T-cell (primary cell): ENCODE results near the gene NDUFS1. TPM values are rescaled to one million over a fixed set of nuclear protein-coding genes. Genes with fewer than 3 reads are reported as not detected.
"Not testable (repeated sequence)": the region's sequence is repeated elsewhere in the genome, so short reads cannot be mapped to it uniquely, and the experiment has no call there.

Source experiments
- ATAC-seq, 4 experiments: fragments of 200-7000 bp in 3 of 4; fragments of 150-1000 bp in 1 of 4; cut with Tn5 transposase; replicated peaks in 1 of 4; 1 replicate in 3 of 4; 2 replicates in 1 of 4; pipeline ENCODE4 v1.10.0; 2021; ENCODE audit warnings: moderate library complexity in 3 of 4, mild to moderate bottlenecking in 2 of 4, moderate number of reproducible peaks in 1 of 4
- CTCF ChIA-PET, 2 donors: fragments of 300-600 bp; sonication (Branson Sonifier 250); formaldehyde crosslinking; loops; one replicate each; lab custom pipeline; 2022; ENCODE audit warnings: antibody characterized with exemption in 2 of 2; lab: Charles Lee
- POLR2A ChIA-PET, 2 donors: fragments of 300-600 bp; sonication (Branson Sonifier 250); formaldehyde crosslinking; loops; one replicate each; lab custom pipeline; 2022; ENCODE audit warnings: antibody characterized with exemption in 2 of 2; lab: Charles Lee
- DNase-seq, 35 experiments: peaks; one replicate each; pipeline versions ENCODE4 v3.0.0 to v3.0.0-alpha.2; 2013 to 2023
- H3K27ac ChIP-seq: one replicate; pipeline ENCODE4 v1.5.1; 2013; ENCODE audit warnings: low read length
- H3K27me3 ChIP-seq, 2 experiments: replicated peaks in 1 of 2; 1 replicate in 1 of 2; 2 replicates in 1 of 2; pipeline versions ENCODE4 v1.6.1 to v1.7.0; 2013; ENCODE audit warnings: low read length in 1 of 2, mixed read lengths in 1 of 2; ENCODE audit not compliant: control insufficient read depth in 2 of 2, insufficient read depth in 2 of 2; ENCODE audit errors: extremely low read depth in 1 of 2
- H3K36me3 ChIP-seq, 2 donors: 1 replicate in 1 of 2; 2 replicates in 1 of 2; pipeline versions ENCODE4 v1.6.1 to v1.7.0; 2013; ENCODE audit warnings: low read length in 1 of 2; ENCODE audit not compliant: control insufficient read depth in 2 of 2, insufficient read depth in 1 of 2; ENCODE audit errors: extremely low read depth in 1 of 2
- H3K4me1 ChIP-seq, 2 experiments: 1 replicate in 1 of 2; 2 replicates in 1 of 2; pipeline versions ENCODE4 v1.6.1 to v1.7.0; 2013; ENCODE audit warnings: low read length in 2 of 2, mixed read lengths in 1 of 2; ENCODE audit not compliant: insufficient read depth in 2 of 2, control insufficient read depth in 1 of 2; ENCODE audit errors: extremely low read depth in 1 of 2
- H3K4me3 ChIP-seq, 2 donors: 1 replicate in 1 of 2; 2 replicates in 1 of 2; pipeline versions ENCODE4 v1.5.1 to v1.7.0; 2013; ENCODE audit warnings: mild to moderate bottlenecking in 2 of 2, low read length in 1 of 2, moderate library complexity in 1 of 2; ENCODE audit not compliant: control insufficient read depth in 1 of 2; ENCODE audit errors: extremely low read depth in 1 of 2
- H3K9me3 ChIP-seq: 2 replicates; pipeline ENCODE4 v1.7.0; 2013
- H3K27ac Mint-ChIP-seq, 2 donors: one replicate each; pipeline ENCODE4 v1.8.0; 2020 to 2021; ENCODE audit warnings: mild to moderate bottlenecking in 2 of 2, mixed read lengths in 2 of 2
- H3K27me3 Mint-ChIP-seq, 2 donors: one replicate each; pipeline ENCODE4 v1.8.0; 2021 to 2022; ENCODE audit warnings: mixed read lengths in 2 of 2
- H3K36me3 Mint-ChIP-seq: one replicate; pipeline ENCODE4 v1.8.0; 2021; ENCODE audit warnings: mixed read lengths
- H3K4me1 Mint-ChIP-seq, 3 donors: one replicate each; pipeline ENCODE4 v1.8.0; 2020 to 2022; ENCODE audit warnings: mixed read lengths in 3 of 3, mild to moderate bottlenecking in 1 of 3
- H3K4me3 Mint-ChIP-seq, 3 donors: one replicate each; pipeline ENCODE4 v1.8.0; 2020 to 2022; ENCODE audit warnings: mild to moderate bottlenecking in 3 of 3, mixed read lengths in 3 of 3, moderate library complexity in 3 of 3
- H3K9me3 Mint-ChIP-seq, 3 donors: one replicate each; pipeline ENCODE4 v1.8.0; 2020 to 2022; ENCODE audit warnings: mixed read lengths in 3 of 3
- WGBS: methylation state at CpG from one replicate; pipeline ENCODE4 v1.1.5; 2013; ENCODE audit warnings: missing lambda C conversion rate; ENCODE audit not compliant: insufficient coverage; 5-methylcytosine and 5-hydroxymethylcytosine counted together
- total RNA-seq, 35 experiments: library from RNA in 6 of 35; stranded (reverse) in 6 of 35; fragments of 120-200 nt in 1 of 35; gene quantifications; one replicate each; pipeline versions ENCODE4 v1.2.1 to v1.2.4 and lab custom pipeline; 2013 to 2026

NDUFS1 gene
- total RNA-seq, 5 donors from 2014 or later (not counting 1 experiment from before 2014, with no cell fraction given) = 42.1 to 58.1 (median 51.4) TPM

DNA sequence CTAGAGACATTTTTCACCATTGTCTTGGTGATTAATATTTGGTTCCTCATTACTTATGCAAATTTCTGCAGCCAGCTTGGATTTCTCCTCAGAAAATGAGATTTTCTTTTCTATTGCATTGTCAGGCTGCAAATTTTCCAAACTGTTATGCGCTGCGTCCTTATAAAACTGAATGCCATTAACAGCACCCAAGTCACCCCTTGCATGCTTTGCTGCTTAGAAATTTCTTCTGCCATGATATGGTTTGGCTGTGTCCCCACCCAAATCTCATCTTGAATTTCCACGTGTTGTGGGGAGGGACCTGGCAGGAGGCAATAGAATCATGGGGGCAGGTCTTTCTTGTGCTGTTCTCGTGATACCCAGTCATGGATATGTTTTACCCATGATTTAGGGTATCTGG lies 9.0 kb upstream of the NDUFS1 start:
- CTCF ChIA-PET, H3K27ac Mint-ChIP-seq, POLR2A ChIA-PET: not testable (repeated sequence)

GRCh38 chr2:206164261-206164862 lies 5.1 kb upstream of the NDUFS1 start:
- peak in 12 of 35 experiments; percentile 5 to 65 (median 12) for DNase-seq
- POLR2A ChIA-PET = interaction anchor here (0.6 kb wide), 2 partner anchors 16 to 110 kb away, joined by 4 read pairs; partner anchors contain the start of gene ZDBF2 (in 1 of the 2)
- no CpG with 5 or more reads among the region's 2 CpGs for WGBS

More for the DNA sequence above, 9.0 kb upstream of the NDUFS1 start:
- H3K36me3 ChIP-seq, ATAC-seq, H3K4me3 Mint-ChIP-seq, H3K27ac ChIP-seq, H3K27me3 Mint-ChIP-seq, DNase-seq, H3K4me3 ChIP-seq, H3K27me3 ChIP-seq, H3K9me3 Mint-ChIP-seq, H3K4me1 Mint-ChIP-seq, H3K9me3 ChIP-seq, H3K4me1 ChIP-seq: not testable (repeated sequence)
- H3K36me3 Mint-ChIP-seq = peaks cover 18% of the 10 kb centered on the region
- WGBS = 76% methylated on average over 2 of the region's 4 CpGs

GRCh38 chr2:206163251-206163880 lies 4.1 kb upstream of the NDUFS1 start:
- Mint-ChIP-seq H3K27ac (peak overlapping the region in 1 of 2 donors; percentile 48), H3K36me3 (peaks cover 32% of the 10 kb centered on the region), H3K9me3 (no peaks in the 10 kb centered on the region), H3K4me1 (peaks cover 42 to 46% (median 46%) of the 10 kb centered on the region in 3 donors), H3K4me3 (peak overlapping the region in 1 of 3 donors; percentile 24), H3K27me3 (no peaks in the 10 kb centered on the region)
- no peak for DNase-seq
- WGBS = 76% methylated on average over 3 of the region's 3 CpGs
- no peak overlapping the region for H3K4me3 ChIP-seq
- no peaks in the 10 kb centered on the region for H3K27me3 ChIP-seq
- ATAC-seq = no peak
- H3K4me1 ChIP-seq = peaks cover 8 to 14% of the 10 kb centered on the region in 2 experiments
- H3K36me3 ChIP-seq = peaks cover 0 to 26% of the 10 kb centered on the region in 2 donors
- CTCF ChIA-PET = interaction anchor here in 1 of 2 donors (0.7 kb wide), 1 partner anchor 1320 kb away, joined by 5 read pairs; no protein-coding TSS in a partner anchor
- no peaks in the 10 kb centered on the region for H3K9me3 ChIP-seq
- POLR2A ChIA-PET = no interaction called here
- no peak overlapping the region for H3K27ac ChIP-seq

More at GRCh38 chr2:206164261-206164862, 5.1 kb upstream of the NDUFS1 start:
- no peaks in the 10 kb centered on the region for H3K27me3 Mint-ChIP-seq
- Histone ChIP-seq H3K4me1 (peaks cover 8 to 13% of the 10 kb centered on the region in 2 experiments), H3K9me3 (no peaks in the 10 kb centered on the region), H3K27me3 (no peaks in the 10 kb centered on the region), H3K36me3 (peaks cover 0 to 26% of the 10 kb centered on the region in 2 donors), H3K27ac (no peak overlapping the region), H3K4me3 (no peak overlapping the region)
- H3K4me1 Mint-ChIP-seq = peaks cover 34 to 40% (median 38%) of the 10 kb centered on the region in 3 donors
- H3K36me3 Mint-ChIP-seq = peaks cover 32% of the 10 kb centered on the region
- CTCF ChIA-PET = interaction anchor here (0.6 to 0.7 kb wide), 2 partner anchors 38 to 1321 kb away, joined by 4 to 5 read pairs; no protein-coding TSS in a partner anchor
- ATAC-seq = no peak
- no peak overlapping the region for H3K4me3 Mint-ChIP-seq
- no peaks in the 10 kb centered on the region for H3K9me3 Mint-ChIP-seq
- no peak overlapping the region for H3K27ac Mint-ChIP-seq

DNA sequence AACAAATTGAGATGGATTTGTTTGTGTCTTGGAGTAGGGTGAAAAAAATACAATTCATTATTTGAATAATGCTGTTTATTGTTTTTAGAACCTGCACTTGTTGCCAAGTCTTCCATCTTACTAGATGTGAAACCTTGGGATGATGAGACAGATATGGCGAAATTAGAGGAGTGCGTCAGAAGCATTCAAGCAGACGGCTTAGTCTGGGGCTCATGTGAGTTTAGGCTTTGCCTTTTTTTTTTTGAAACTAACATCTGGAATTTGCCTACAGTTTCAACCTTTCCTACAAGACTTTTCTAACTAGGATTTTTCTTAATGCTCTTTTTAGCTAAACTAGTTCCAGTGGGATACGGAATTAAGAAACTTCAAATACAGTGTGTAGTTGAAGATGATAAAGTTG lies 3.2 kb upstream of the NDUFS1 start:
- H3K27me3 Mint-ChIP-seq, H3K4me3 Mint-ChIP-seq, ATAC-seq, H3K27me3 ChIP-seq, H3K9me3 ChIP-seq, H3K4me3 ChIP-seq, H3K9me3 Mint-ChIP-seq, H3K27ac ChIP-seq, CTCF ChIA-PET, DNase-seq: not testable (repeated sequence)
- POLR2A ChIA-PET = interaction anchor here in 1 of 2 donors (0.5 kb wide), 1 partner anchor 985 kb away, joined by 3 read pairs; no protein-coding TSS in a partner anchor
- Mint-ChIP-seq H3K36me3 (peaks cover 26% of the 10 kb centered on the region), H3K4me1 (peaks cover 52 to 55% (median 54%) of the 10 kb centered on the region in 3 donors), H3K27ac (peak overlapping the region in 1 of 2 donors; percentile 44)
- Histone ChIP-seq H3K36me3 (peaks cover 0 to 26% of the 10 kb centered on the region in 2 donors), H3K4me1 (peaks cover 13 to 21% of the 10 kb centered on the region in 2 experiments)
- WGBS = no CpG with 5 or more reads among the region's 4 CpGs

GRCh38 chr2:206160807-206161179 lies 1.5 kb upstream of the NDUFS1 start:
- 38% methylated on average over 1 of the region's 2 CpGs for WGBS
- CTCF ChIA-PET = interaction anchor here in 1 of 2 donors (0.5 to 0.6 kb wide), 2 partner anchors 77 to 355 kb away, joined by 3 read pairs; no protein-coding TSS in a partner anchor
- H3K27ac Mint-ChIP-seq = peak overlapping the region; percentile 96 to 98
- peak overlapping the region; percentile 95 to 99 (median 99) for H3K4me3 Mint-ChIP-seq
- H3K27me3 ChIP-seq = no peaks in the 10 kb centered on the region
- H3K36me3 ChIP-seq = peaks cover 0 to 26% of the 10 kb centered on the region in 2 donors
- H3K4me1 Mint-ChIP-seq = peaks cover 57 to 63% (median 62%) of the 10 kb centered on the region in 3 donors
- H3K9me3 Mint-ChIP-seq = no peaks in the 10 kb centered on the region
- peaks cover 13 to 25% of the 10 kb centered on the region in 2 experiments for H3K4me1 ChIP-seq
- DNase-seq (no peak), ATAC-seq (no peak)
- H3K27me3 Mint-ChIP-seq = no peaks in the 10 kb centered on the region
- POLR2A ChIA-PET = interaction anchor here in 1 of 2 donors (0.5 to 0.9 kb wide), 2 partner anchors 9 to 93 kb away, joined by 4 read pairs; no protein-coding TSS in a partner anchor
- peak overlapping the region; percentile 73 for H3K27ac ChIP-seq
- H3K4me3 ChIP-seq = peak overlapping the region; percentile 78 to 96
- peaks cover 26% of the 10 kb centered on the region for H3K36me3 Mint-ChIP-seq
- no peaks in the 10 kb centered on the region for H3K9me3 ChIP-seq
